Smooth muscle cell (in vitro differentiated cells): Measurements from ENCODE around the gene MED26. TPM values are rescaled to one million over a fixed set of nuclear protein-coding genes. Genes with fewer than 3 reads are reported as not detected.

ENCODE experiments used
- DNase-seq: peaks from one replicate; lab custom pipeline; 2025; ENCODE audit not compliant: unreplicated experiment; lab: John Stamatoyannopoulos, UW
- H2AFZ ChIP-seq: fragments of 200-600 bp; sonication (generic); 2 replicates; pipeline ENCODE4 v1.6.0; 2016; ENCODE audit warnings: antibody characterized with exemption, low read depth, mild to moderate bottlenecking
- H3F3A ChIP-seq: fragments of 200-600 bp; sonication (generic); 2 replicates; pipeline ENCODE4 v1.6.0; 2017; ENCODE audit warnings: antibody characterized with exemption, low read depth
- H3K27ac ChIP-seq: fragments of 200-600 bp; sonication (generic); 2 replicates; pipeline ENCODE4 v1.5.1; 2016; ENCODE audit warnings: low read depth, mild to moderate bottlenecking
- H3K27me3 ChIP-seq: fragments of 200-600 bp; sonication (generic); 2 replicates; pipeline ENCODE4 v1.6.1; 2016; ENCODE audit warnings: low read depth, mild to moderate bottlenecking
- H3K36me3 ChIP-seq: fragments of 200-600 bp; sonication (generic); 2 replicates; pipeline ENCODE4 v1.5.1; 2016; ENCODE audit warnings: low read depth
- H3K4me1 ChIP-seq: fragments of 200-600 bp; sonication (generic); 2 replicates; pipeline ENCODE4 v1.5.1; 2016; ENCODE audit warnings: low read depth
- H3K4me2 ChIP-seq: fragments of 200-600 bp; sonication (generic); 2 replicates; pipeline ENCODE4 v1.6.0; 2016; ENCODE audit warnings: mild to moderate bottlenecking
- H3K4me3 ChIP-seq: fragments of 200-600 bp; sonication (generic); 2 replicates; pipeline ENCODE4 v1.5.1; 2016; ENCODE audit warnings: mild to moderate bottlenecking
- H3K79me2 ChIP-seq: fragments of 200-600 bp; sonication (generic); 2 replicates; pipeline ENCODE4 v1.6.0; 2016; ENCODE audit warnings: low read depth, mild to moderate bottlenecking
- H3K9ac ChIP-seq: fragments of 200-600 bp; sonication (generic); 2 replicates; pipeline ENCODE4 v1.6.0; 2016; ENCODE audit warnings: low read depth
- H3K9me3 ChIP-seq: fragments of 200-600 bp; sonication (generic); replicated peaks from 2 replicates; pipeline ENCODE4 v1.5.1; 2016; ENCODE audit warnings: low read depth
- H4K20me1 ChIP-seq: fragments of 200-600 bp; sonication (generic); 2 replicates; pipeline ENCODE4 v1.6.0; 2016; ENCODE audit warnings: low read depth
- CTCF ChIP-seq: fragments of 200-600 bp; sonication (generic); IDR thresholded peaks from 2 replicates; pipeline ENCODE4 v1.5.1; 2017; ENCODE audit warnings: borderline replicate concordance, mild to moderate bottlenecking, antibody characterized with exemption; ENCODE audit not compliant: insufficient read depth, poor library complexity, severe bottlenecking
- WGBS: methylation state at CpG from one replicate; pipeline ENCODE4 v1.1.7; 2016; ENCODE audit warnings: low lambda C conversion rate; 5-methylcytosine and 5-hydroxymethylcytosine counted together
- polyA plus RNA-seq: library from polyadenylated mRNA; unstranded; fragments of >200 nt; fragmentation: Nextera tagmentation; extraction: Ambion mirVana; gene quantifications from 2 replicates; pipeline ENCODE4 v1.2.1, GENCODE V29; 2016
- total RNA-seq: library from RNA; depleted of rRNA; stranded (reverse); fragments of >200 nt; gene quantifications from 2 replicates; pipeline ENCODE4 v1.2.3, GENCODE V29; 2014

Gene MED26
- total and polyA plus RNA-seq, 2 experiments from 2014 or later = 6.3 to 9.6 TPM

DNA sequence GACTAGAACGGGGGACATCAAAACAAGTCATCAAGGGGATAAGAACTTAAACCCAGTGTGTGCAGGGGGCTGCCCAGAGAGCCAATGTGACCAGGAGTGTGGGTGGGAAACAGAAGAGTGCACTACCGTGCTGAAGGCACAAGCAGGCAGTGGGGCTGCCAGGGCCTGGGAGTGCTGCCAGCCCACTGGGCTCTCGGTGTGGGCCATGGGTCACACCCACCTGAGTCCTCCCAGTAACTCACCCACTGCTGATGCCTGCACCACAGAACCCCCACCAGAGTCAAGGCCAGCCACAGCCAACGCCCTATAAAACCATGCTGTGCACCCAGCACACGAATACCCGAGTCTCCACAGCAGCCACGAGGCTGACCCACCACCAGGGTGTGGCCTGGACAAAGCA lies 8.5 kb downstream of the MED26 start:
- Histone ChIP-seq H3K4me3 (no peak overlapping the region), H3K9ac (no peak overlapping the region), H3K4me1 (no peaks in the 10 kb centered on the region), H2AFZ (no peak overlapping the region), H3K79me2 (peaks cover 98% of the 10 kb centered on the region), H4K20me1 (peaks cover 100% of the 10 kb centered on the region), H3K4me2 (no peak overlapping the region), H3K27ac (no peak overlapping the region), H3F3A (no peaks in the 10 kb centered on the region), H3K36me3 (no peaks in the 10 kb centered on the region), H3K9me3 (no peaks in the 10 kb centered on the region), H3K27me3 (no peaks in the 10 kb centered on the region)
- 86% methylated on average over 7 of the region's 7 CpGs for WGBS
- no peak for TF ChIP-seq CTCF
- no peak for DNase-seq

DNA sequence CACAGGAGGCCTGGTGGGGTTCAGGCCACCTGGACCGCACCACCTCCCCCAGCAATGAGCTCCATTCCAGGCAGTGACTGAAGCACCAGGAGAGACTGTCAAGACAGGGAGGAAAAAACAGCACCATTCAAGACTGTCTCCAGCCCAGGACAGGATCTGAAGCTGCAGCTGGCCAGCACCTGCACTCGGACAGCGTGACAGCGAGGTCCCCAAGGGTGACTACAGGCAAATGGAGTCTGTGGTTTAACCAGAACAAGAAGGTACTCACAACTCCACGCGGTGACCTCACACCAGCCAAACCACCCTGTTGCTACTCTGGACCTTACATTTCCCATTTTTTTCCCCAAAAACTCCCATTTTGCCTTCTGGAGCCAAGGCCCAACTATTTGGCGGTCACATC lies 9.8 kb downstream of the MED26 start:
- no peak overlapping the region for H3K27ac ChIP-seq
- peaks cover 100% of the 10 kb centered on the region for H4K20me1 ChIP-seq
- no peak for DNase-seq
- H3K4me1 ChIP-seq = no peaks in the 10 kb centered on the region
- H3K4me3 ChIP-seq = no peak overlapping the region
- no peaks in the 10 kb centered on the region for H3K27me3 ChIP-seq
- no peaks in the 10 kb centered on the region for H3K9me3 ChIP-seq
- H2AFZ ChIP-seq = no peak overlapping the region
- no peaks in the 10 kb centered on the region for H3F3A ChIP-seq
- H3K9ac ChIP-seq = no peak overlapping the region
- no peaks in the 10 kb centered on the region for H3K36me3 ChIP-seq
- peaks cover 98% of the 10 kb centered on the region for H3K79me2 ChIP-seq
- no peak for TF ChIP-seq CTCF
- WGBS = 96% methylated on average over 7 of the region's 7 CpGs
- no peak overlapping the region for H3K4me2 ChIP-seq

- no peaks in the 10 kb centered on the region for H3K9me3 ChIP-seq
- H3F3A ChIP-seq = no peaks in the 10 kb centered on the region
- 56% methylated on average over 1 of the region's 1 CpG for WGBS
- no peak for DNase-seq
- no peaks in the 10 kb centered on the region for H3K4me1 ChIP-seq
- H3K27ac ChIP-seq = no peak overlapping the region
- H2AFZ ChIP-seq = no peak overlapping the region
- TF ChIP-seq CTCF = no peak
- H3K27me3 ChIP-seq = no peaks in the 10 kb centered on the region
- no peaks in the 10 kb centered on the region for H3K36me3 ChIP-seq
- H3K9ac ChIP-seq = no peak overlapping the region
- H4K20me1 ChIP-seq = peaks cover 100% of the 10 kb centered on the region
- H3K4me3 ChIP-seq = no peak overlapping the region
- H3K4me2 ChIP-seq = no peak overlapping the region
- H3K79me2 ChIP-seq = peaks cover 98% of the 10 kb centered on the region
Measured at GRCh38 chr19:16615808-16616207, 12.2 kb downstream of the MED26 start.

DNA sequence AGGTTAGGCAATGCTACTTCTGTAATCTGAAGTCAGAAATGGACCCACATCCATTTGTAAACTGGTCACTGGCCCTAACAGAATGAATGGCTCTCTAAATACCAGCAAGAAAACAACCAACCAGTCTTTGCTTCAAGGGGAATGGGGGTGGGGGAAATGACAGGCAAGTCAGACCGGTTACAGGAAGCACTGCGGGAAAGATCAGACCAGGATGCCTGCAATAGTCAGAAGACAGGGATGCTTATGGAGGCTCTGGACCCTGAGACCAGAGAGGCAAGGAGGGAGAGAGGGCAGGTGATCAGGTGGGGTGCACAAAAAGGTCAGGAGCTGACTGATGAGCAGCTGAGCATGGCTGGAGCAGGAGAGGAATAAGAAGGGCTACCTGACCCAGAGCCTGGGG lies 13.1 kb downstream of the MED26 start:
- no peak overlapping the region for H3K27ac ChIP-seq
- 37% methylated on average over 2 of the region's 2 CpGs for WGBS
- no peak overlapping the region for H3K4me3 ChIP-seq
- H3K9ac ChIP-seq = no peak overlapping the region
- peaks cover 98% of the 10 kb centered on the region for H3K79me2 ChIP-seq
- TF ChIP-seq CTCF = no peak
- DNase-seq = no peak
- no peaks in the 10 kb centered on the region for H3K27me3 ChIP-seq
- no peak overlapping the region for H3K4me2 ChIP-seq
- H3K9me3 ChIP-seq = no peaks in the 10 kb centered on the region
- H3K4me1 ChIP-seq = no peaks in the 10 kb centered on the region
- H3K36me3 ChIP-seq = no peaks in the 10 kb centered on the region
- H3F3A ChIP-seq = no peaks in the 10 kb centered on the region
- peaks cover 100% of the 10 kb centered on the region for H4K20me1 ChIP-seq
- H2AFZ ChIP-seq = no peak overlapping the region
